K562 (cell line): ENCODE data around the gene PRPF6. TPM values are rescaled to one million over a fixed set of nuclear protein-coding genes. Genes with fewer than 3 reads are reported as not detected.

Experiments
- BRCA1 ChIP-seq, 2 experiments: fragments of 450-650 bp in 1 of 2; sonication (generic) in 1 of 2; formaldehyde crosslinking in 1 of 2; IDR thresholded peaks; 2 replicates each; pipeline versions ENCODE4 v1.5.0 to v1.6.1; 2017 to 2020; ENCODE audit warnings: mild to moderate bottlenecking in 1 of 2, missing genetic modification reagents in 1 of 2
- EGR1 ChIP-seq: fragments of 450-650 bp; conservative IDR thresholded peaks from 2 replicates; pipeline ENCODE4 v1.6.1; 2017; ENCODE audit warnings: mild to moderate bottlenecking
- ETV1 ChIP-seq: fragments of 450-650 bp; conservative IDR thresholded peaks from 2 replicates; pipeline ENCODE4 v1.6.1; 2016; ENCODE audit warnings: missing genetic modification characterization, control low read depth, low read depth, missing compliant biosample characterization
- FOS ChIP-seq: IDR thresholded peaks from 3 replicates; pipeline ENCODE4 v1.6.1; 2011; ENCODE audit not compliant: insufficient read length; ENCODE audit errors: extremely low read depth
- SP1 ChIP-seq: sonication (generic); formaldehyde crosslinking; IDR thresholded peaks from 2 replicates; pipeline ENCODE4 v1.8.1; 2022; ENCODE audit warnings: mild to moderate bottlenecking, missing genetic modification reagents
- ZKSCAN8 ChIP-seq: fragments of 200-800 bp; sonication (Bioruptor generic); IDR thresholded peaks from 2 replicates; pipeline ENCODE4 v1.6.1; 2016; ENCODE audit warnings: missing genetic modification characterization, missing compliant biosample characterization
- polyA plus RNA-seq, 8 experiments: library from polyadenylated mRNA; depleted of rRNA in 4 of 8; stranded (reverse) in 5 of 8; unstranded in 3 of 8; fragments of >200 nt; fragmentation: Nextera tagmentation in 2 of 8; fragmentation: Illumina TruSeq in 1 of 8; extraction: Ambion mirVana in 2 of 8; extraction: Trizol in 1 of 8; gene quantifications; 2 replicates each; pipeline versions ENCODE4 v1.2.1 to v1.2.3, GENCODE V29; 2011 to 2014; ENCODE audit warnings: inconsistent platforms in 1 of 8, missing spikeins in 1 of 8
- total RNA-seq, 7 experiments: library from RNA; depleted of rRNA in 6 of 7; stranded (reverse); fragments of >200 nt in 6 of 7; fragmentation: Illumina TruSeq in 2 of 7; extraction: Trizol in 2 of 7; gene quantifications; 2 replicates each; pipeline versions ENCODE4 v1.2.1 to v1.2.3, GENCODE V29; 2011 to 2021; ENCODE audit warnings: low replicate concordance in 1 of 7
- TF ChIP-seq, protein P1 (sequence below), 3 experiments: fragments of 200-800 bp in 1 of 3; sonication (Bioruptor generic) in 1 of 3; sonication (generic) in 1 of 3; formaldehyde crosslinking in 1 of 3; IDR thresholded peaks; 2 replicates each; pipeline versions ENCODE4 v1.6.1 to v1.8.0; 2016 to 2022; ENCODE audit warnings: mild to moderate bottlenecking in 2 of 3, missing compliant biosample characterization in 2 of 3, missing genetic modification characterization in 2 of 3, missing genetic modification reagents in 1 of 3
- TF ChIP-seq, protein P2 (sequence below): sonication (generic); formaldehyde crosslinking; IDR thresholded peaks from 2 replicates; pipeline ENCODE4 v1.8.0; 2023; ENCODE audit warnings: mild to moderate bottlenecking, missing genetic modification reagents
- TF ChIP-seq, protein P3 (sequence below): fragments of 450-650 bp; IDR thresholded peaks from 2 replicates; pipeline ENCODE4 v1.6.1; 2016; ENCODE audit warnings: mild to moderate bottlenecking, moderate library complexity
- TF ChIP-seq, protein P4 (sequence below): sonication (generic); formaldehyde crosslinking; IDR thresholded peaks from 2 replicates; pipeline ENCODE4 v1.9.0; 2022; ENCODE audit warnings: mild to moderate bottlenecking, missing genetic modification reagents

PRPF6 gene
- total and polyA plus RNA-seq, 9 of the 15 experiments (the other 6 are each of a cell fraction or from before 2014, with no cell fraction given), result 4.2 to 83.2 (median 59.9) TPM

DNA sequence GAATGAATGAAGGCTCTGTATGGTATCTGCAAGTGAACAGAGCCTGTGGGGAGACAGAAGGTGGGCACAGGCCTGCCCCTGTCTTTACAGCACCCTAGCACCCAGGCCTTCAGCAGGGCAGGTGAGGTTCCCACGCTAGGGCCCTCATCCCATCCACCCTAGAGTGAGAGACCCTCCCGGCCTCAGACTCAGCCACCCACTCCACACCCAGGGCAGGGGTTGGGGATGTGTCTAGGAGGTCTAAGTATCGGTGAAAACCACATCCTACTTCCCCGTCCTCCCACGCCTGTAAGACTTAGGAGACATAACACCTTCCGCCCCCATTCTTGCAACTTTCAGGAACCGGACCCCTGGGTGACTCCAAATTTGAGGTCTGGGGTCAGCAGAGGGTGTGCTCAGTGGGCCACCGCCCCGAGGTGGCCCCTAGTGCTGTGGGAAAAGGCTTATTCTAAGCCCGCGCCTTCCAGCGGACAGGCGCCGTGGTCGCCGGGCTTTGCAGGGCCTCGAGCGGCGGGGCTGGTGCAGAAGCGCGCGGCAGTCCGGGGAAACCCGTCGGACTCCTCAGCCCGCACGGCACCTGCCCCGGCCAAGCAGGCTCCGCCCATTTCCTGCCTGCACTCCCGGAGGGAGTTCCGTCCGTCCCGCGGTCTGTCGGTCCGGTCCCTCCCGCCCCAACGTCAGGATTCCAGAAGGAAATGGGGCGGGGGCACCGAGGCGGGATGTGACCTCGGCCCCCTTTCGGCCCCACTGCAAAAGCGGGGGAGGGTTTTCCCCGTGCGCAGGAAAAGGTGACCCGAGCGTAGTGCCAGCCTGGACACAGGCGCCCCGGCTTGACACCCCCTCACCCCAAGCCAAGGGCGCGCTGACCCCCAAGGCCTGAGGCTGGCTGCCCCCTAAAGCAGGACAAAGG lies 2.4 kb upstream of the PRPF6 start (continued):
- TF ChIP-seq, protein P1, sequence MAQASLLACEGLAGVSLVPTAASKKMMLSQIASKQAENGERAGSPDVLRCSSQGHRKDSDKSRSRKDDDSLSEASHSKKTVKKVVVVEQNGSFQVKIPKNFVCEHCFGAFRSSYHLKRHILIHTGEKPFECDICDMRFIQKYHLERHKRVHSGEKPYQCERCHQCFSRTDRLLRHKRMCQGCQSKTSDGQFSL (CRISPR knock-in tag; IDR thresholded peaks at IDR 0.05), result no peak
- TF ChIP-seq, protein P1 (tag; IDR thresholded peaks at IDR 0.05), result no peak
- TF ChIP-seq, protein P2, sequence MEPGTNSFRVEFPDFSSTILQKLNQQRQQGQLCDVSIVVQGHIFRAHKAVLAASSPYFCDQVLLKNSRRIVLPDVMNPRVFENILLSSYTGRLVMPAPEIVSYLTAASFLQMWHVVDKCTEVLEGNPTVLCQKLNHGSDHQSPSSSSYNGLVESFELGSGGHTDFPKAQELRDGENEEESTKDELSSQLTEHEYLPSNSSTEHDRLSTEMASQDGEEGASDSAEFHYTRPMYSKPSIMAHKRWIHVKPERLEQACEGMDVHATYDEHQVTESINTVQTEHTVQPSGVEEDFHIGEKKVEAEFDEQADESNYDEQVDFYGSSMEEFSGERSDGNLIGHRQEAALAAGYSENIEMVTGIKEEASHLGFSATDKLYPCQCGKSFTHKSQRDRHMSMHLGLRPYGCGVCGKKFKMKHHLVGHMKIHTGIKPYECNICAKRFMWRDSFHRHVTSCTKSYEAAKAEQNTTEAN, result no peak
- TF ChIP-seq BRCA1 (IDR thresholded peaks at IDR 0.05), result no peak
- no peak for TF ChIP-seq BRCA1 (CRISPR knock-in tag; IDR thresholded peaks at IDR 0.05)
- TF ChIP-seq, protein P3, sequence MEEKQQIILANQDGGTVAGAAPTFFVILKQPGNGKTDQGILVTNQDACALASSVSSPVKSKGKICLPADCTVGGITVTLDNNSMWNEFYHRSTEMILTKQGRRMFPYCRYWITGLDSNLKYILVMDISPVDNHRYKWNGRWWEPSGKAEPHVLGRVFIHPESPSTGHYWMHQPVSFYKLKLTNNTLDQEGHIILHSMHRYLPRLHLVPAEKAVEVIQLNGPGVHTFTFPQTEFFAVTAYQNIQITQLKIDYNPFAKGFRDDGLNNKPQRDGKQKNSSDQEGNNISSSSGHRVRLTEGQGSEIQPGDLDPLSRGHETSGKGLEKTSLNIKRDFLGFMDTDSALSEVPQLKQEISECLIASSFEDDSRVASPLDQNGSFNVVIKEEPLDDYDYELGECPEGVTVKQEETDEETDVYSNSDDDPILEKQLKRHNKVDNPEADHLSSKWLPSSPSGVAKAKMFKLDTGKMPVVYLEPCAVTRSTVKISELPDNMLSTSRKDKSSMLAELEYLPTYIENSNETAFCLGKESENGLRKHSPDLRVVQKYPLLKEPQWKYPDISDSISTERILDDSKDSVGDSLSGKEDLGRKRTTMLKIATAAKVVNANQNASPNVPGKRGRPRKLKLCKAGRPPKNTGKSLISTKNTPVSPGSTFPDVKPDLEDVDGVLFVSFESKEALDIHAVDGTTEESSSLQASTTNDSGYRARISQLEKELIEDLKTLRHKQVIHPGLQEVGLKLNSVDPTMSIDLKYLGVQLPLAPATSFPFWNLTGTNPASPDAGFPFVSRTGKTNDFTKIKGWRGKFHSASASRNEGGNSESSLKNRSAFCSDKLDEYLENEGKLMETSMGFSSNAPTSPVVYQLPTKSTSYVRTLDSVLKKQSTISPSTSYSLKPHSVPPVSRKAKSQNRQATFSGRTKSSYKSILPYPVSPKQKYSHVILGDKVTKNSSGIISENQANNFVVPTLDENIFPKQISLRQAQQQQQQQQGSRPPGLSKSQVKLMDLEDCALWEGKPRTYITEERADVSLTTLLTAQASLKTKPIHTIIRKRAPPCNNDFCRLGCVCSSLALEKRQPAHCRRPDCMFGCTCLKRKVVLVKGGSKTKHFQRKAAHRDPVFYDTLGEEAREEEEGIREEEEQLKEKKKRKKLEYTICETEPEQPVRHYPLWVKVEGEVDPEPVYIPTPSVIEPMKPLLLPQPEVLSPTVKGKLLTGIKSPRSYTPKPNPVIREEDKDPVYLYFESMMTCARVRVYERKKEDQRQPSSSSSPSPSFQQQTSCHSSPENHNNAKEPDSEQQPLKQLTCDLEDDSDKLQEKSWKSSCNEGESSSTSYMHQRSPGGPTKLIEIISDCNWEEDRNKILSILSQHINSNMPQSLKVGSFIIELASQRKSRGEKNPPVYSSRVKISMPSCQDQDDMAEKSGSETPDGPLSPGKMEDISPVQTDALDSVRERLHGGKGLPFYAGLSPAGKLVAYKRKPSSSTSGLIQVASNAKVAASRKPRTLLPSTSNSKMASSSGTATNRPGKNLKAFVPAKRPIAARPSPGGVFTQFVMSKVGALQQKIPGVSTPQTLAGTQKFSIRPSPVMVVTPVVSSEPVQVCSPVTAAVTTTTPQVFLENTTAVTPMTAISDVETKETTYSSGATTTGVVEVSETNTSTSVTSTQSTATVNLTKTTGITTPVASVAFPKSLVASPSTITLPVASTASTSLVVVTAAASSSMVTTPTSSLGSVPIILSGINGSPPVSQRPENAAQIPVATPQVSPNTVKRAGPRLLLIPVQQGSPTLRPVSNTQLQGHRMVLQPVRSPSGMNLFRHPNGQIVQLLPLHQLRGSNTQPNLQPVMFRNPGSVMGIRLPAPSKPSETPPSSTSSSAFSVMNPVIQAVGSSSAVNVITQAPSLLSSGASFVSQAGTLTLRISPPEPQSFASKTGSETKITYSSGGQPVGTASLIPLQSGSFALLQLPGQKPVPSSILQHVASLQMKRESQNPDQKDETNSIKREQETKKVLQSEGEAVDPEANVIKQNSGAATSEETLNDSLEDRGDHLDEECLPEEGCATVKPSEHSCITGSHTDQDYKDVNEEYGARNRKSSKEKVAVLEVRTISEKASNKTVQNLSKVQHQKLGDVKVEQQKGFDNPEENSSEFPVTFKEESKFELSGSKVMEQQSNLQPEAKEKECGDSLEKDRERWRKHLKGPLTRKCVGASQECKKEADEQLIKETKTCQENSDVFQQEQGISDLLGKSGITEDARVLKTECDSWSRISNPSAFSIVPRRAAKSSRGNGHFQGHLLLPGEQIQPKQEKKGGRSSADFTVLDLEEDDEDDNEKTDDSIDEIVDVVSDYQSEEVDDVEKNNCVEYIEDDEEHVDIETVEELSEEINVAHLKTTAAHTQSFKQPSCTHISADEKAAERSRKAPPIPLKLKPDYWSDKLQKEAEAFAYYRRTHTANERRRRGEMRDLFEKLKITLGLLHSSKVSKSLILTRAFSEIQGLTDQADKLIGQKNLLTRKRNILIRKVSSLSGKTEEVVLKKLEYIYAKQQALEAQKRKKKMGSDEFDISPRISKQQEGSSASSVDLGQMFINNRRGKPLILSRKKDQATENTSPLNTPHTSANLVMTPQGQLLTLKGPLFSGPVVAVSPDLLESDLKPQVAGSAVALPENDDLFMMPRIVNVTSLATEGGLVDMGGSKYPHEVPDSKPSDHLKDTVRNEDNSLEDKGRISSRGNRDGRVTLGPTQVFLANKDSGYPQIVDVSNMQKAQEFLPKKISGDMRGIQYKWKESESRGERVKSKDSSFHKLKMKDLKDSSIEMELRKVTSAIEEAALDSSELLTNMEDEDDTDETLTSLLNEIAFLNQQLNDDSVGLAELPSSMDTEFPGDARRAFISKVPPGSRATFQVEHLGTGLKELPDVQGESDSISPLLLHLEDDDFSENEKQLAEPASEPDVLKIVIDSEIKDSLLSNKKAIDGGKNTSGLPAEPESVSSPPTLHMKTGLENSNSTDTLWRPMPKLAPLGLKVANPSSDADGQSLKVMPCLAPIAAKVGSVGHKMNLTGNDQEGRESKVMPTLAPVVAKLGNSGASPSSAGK, result peak; percentile 74
- TF ChIP-seq FOS, result no peak
- 0 out of 2 replicates have a peak, but pooled peaks have one; percentile 54 for TF ChIP-seq SP1 (CRISPR knock-in tag)
- TF ChIP-seq, protein P4, sequence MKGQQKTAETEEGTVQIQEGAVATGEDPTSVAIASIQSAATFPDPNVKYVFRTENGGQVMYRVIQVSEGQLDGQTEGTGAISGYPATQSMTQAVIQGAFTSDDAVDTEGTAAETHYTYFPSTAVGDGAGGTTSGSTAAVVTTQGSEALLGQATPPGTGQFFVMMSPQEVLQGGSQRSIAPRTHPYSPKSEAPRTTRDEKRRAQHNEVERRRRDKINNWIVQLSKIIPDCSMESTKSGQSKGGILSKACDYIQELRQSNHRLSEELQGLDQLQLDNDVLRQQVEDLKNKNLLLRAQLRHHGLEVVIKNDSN (CRISPR knock-in tag), result no peak
- no peak for TF ChIP-seq ZKSCAN8
- TF ChIP-seq ETV1 (tag), result 0 out of 2 replicates have a peak, but pooled peaks have one; percentile 13
- peak; percentile 80 for TF ChIP-seq EGR1
